HEK293T (cell line): ENCODE data around the gene HMX2.

Experiments
- CTCF ChIA-PET: fragments of 350-600 bp; formaldehyde crosslinking; extraction: SDS; loops from one replicate; lab custom pipeline; 2021; ENCODE audit warnings: antibody characterized with exemption, inconsistent platforms; lab: Yijun Ruan, JAX
- POLR2A ChIA-PET: fragments of 350-600 bp; formaldehyde crosslinking; extraction: SDS; loops from one replicate; lab custom pipeline; 2020; ENCODE audit warnings: antibody characterized with exemption, inconsistent platforms; lab: Yijun Ruan, JAX
- DNase-seq: peaks from one replicate; pipeline ENCODE4 v3.0.0; 2012; ENCODE audit warnings: mixed read lengths; ENCODE audit errors: extremely low spot score
- ARNT ChIP-seq: fragments of 450-650 bp; IDR thresholded peaks from 2 replicates; pipeline ENCODE4 v1.6.1; 2017; ENCODE audit warnings: mild to moderate bottlenecking
- BHLHE40 ChIP-seq: fragments of 450-650 bp; IDR thresholded peaks from 2 replicates; pipeline ENCODE4 v1.6.1; 2016; ENCODE audit warnings: mild to moderate bottlenecking, moderate library complexity, borderline replicate concordance
- CTBP1 ChIP-seq: fragments of 450-650 bp; IDR thresholded peaks from 2 replicates; pipeline ENCODE4 v1.6.1; 2016; ENCODE audit warnings: borderline replicate concordance
- ELF4 ChIP-seq: fragments of 450-650 bp; IDR thresholded peaks from 2 replicates; pipeline ENCODE4 v1.6.1; 2017; ENCODE audit warnings: antibody characterized with exemption
- FOXA1 ChIP-seq: fragments of 450-650 bp; IDR thresholded peaks from 2 replicates; pipeline ENCODE4 v1.6.1; 2016; ENCODE audit warnings: mild to moderate bottlenecking
- FOXK2 ChIP-seq: fragments of 450-650 bp; IDR thresholded peaks from 2 replicates; pipeline ENCODE4 v1.6.1; 2016; ENCODE audit warnings: mild to moderate bottlenecking
- FOXM1 ChIP-seq: fragments of 450-650 bp; IDR thresholded peaks from 2 replicates; pipeline ENCODE4 v1.6.1; 2017; ENCODE audit warnings: mild to moderate bottlenecking, borderline replicate concordance
- HDGF ChIP-seq: fragments of 450-650 bp; IDR thresholded peaks from 2 replicates; pipeline ENCODE4 v1.6.1; 2017; ENCODE audit warnings: antibody characterized with exemption, borderline replicate concordance
- L3MBTL2 ChIP-seq: fragments of 450-650 bp; conservative IDR thresholded peaks from 2 replicates; pipeline ENCODE4 v1.6.1; 2016; ENCODE audit warnings: mild to moderate bottlenecking
- LEF1 ChIP-seq: fragments of 450-650 bp; IDR thresholded peaks from 2 replicates; pipeline ENCODE4 v1.6.1; 2017; ENCODE audit warnings: mild to moderate bottlenecking, borderline replicate concordance
- NFRKB ChIP-seq: fragments of 450-650 bp; IDR thresholded peaks from 2 replicates; pipeline ENCODE4 v1.6.1; 2016; ENCODE audit warnings: mild to moderate bottlenecking, moderate library complexity
- PKNOX1 ChIP-seq: fragments of 450-650 bp; IDR thresholded peaks from 2 replicates; pipeline ENCODE4 v1.6.1; 2016
- SP1 ChIP-seq: fragments of 450-650 bp; IDR thresholded peaks from 2 replicates; pipeline ENCODE4 v1.6.1; 2017
- SUZ12 ChIP-seq: fragments of 450-650 bp; IDR thresholded peaks from 2 replicates; pipeline ENCODE4 v1.6.1; 2016; ENCODE audit warnings: mild to moderate bottlenecking
- TARDBP ChIP-seq: fragments of 450-650 bp; IDR thresholded peaks from 2 replicates; pipeline ENCODE4 v1.6.1; 2016
- ZNF384 ChIP-seq: fragments of 450-650 bp; IDR thresholded peaks from 2 replicates; pipeline ENCODE4 v1.6.1; 2016

The HMX2 gene

GRCh38 chr10:123133541-123134342, 14.2 kb upstream of the HMX2 start:
- ChIA-PET CTCF (interaction anchor here (0.6 to 0.8 kb wide), 3 partner anchors 11 to 32 kb away, joined by 3 to 4 read pairs (median 3); no protein-coding TSS in a partner anchor), POLR2A (interaction anchor here (1.1 to 1.8 kb wide), 2 partner anchors 20 kb away, joined by 7 to 8 read pairs; partner anchors contain the start of gene BUB3)
- no peak for DNase-seq
- TF ChIP-seq TARDBP (no peak), FOXK2 (no peak), FOXA1 (no peak), ELF4 (no peak), LEF1 (no peak), ARNT (no peak), NFRKB (no peak), L3MBTL2 (no peak), ZNF384 (no peak), FOXM1 (no peak), SP1 (no peak), BHLHE40 (no peak), PKNOX1 (no peak), CTBP1 (no peak), HDGF (no peak), SUZ12 (no peak)

- CTCF ChIA-PET, result no interaction called here
- TF ChIP-seq SUZ12 (no peak), HDGF (no peak), SP1 (no peak), FOXA1 (no peak), CTBP1 (no peak), LEF1 (no peak), L3MBTL2 (no peak), TARDBP (no peak), ARNT (no peak), ZNF384 (no peak), BHLHE40 (no peak), ELF4 (no peak)
- no peak for DNase-seq
- POLR2A ChIA-PET, result interaction anchor here (1.8 kb wide), 1 partner anchor 20 kb away, joined by 8 read pairs; the partner anchor contains the start of gene BUB3
Measured at GRCh38 chr10:123134343-123134914, 13.5 kb upstream of the HMX2 start.

GRCh38 chr10:123134915-123135414, 13.0 kb upstream of the HMX2 start:
- DNase-seq, result peak; percentile 64
- ChIA-PET CTCF (no interaction called here), POLR2A (interaction anchor here (1.8 kb wide), 1 partner anchor 19 kb away, joined by 8 read pairs; the partner anchor contains the start of gene BUB3)
- TF ChIP-seq HDGF (no peak), L3MBTL2 (no peak)

GRCh38 chr10:123135415-123136141, 12.4 kb upstream of the HMX2 start, which contains the start of gene HMX3:
TSS of gene HMX3 (plus strand) at chr10:123135970. CDS start at chr10:123136051, 81 bp downstream.
- TF ChIP-seq TARDBP (no peak), L3MBTL2 (peak; percentile 85)
- ChIA-PET CTCF (no interaction called here), POLR2A (interaction anchor here (1.8 kb wide), 1 partner anchor 19 kb away, joined by 8 read pairs; the partner anchor contains the start of gene BUB3)
- peak; percentile 57 for DNase-seq

GRCh38 chr10:123136221-123136805, 11.6 kb upstream of the HMX2 start:
- TF ChIP-seq PKNOX1 (no peak), SP1 (no peak), BHLHE40 (no peak), NFRKB (no peak)
- no peak for DNase-seq
- ChIA-PET POLR2A (interaction anchor here (1.4 kb wide), 1 partner anchor 18 kb away, joined by 6 read pairs; the partner anchor contains the start of gene BUB3), CTCF (no interaction called here)
